HG03159 (cell line): ENCODE measurements around the gene FAM111A.

ENCODE experiments used
- ATAC-seq: cut with Tn5 transposase; IDR thresholded peaks from one replicate; pipeline ENCODE4 v1.9.1; 2021; ENCODE audit warnings: mild to moderate bottlenecking, moderate library complexity; ENCODE audit not compliant: unreplicated experiment

FAM111A gene

GRCh38 chr11:59141673-59142460 is 789 bp upstream of the FAM111A start:
- ATAC-seq, result peak; percentile 2

DNA sequence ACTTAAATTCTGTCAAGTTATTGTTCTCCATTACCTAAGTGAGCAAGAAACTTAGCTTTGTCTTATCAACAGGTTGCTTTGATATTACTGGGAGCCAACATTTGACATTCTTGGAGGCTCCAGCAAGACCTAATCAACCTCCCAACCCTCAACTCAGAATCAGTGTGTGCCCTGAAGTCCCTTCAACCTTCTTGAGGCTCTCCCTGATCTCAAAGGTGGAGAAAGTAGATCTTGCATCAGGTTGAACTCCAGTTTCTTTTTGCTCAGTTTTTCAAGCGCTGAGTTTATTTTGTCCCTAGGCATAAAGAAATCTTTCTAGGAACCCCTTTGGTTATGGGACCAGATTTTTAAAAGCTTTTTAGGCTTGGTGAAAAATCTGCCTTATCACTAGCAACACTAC is 1.4 kb downstream of the FAM111A start:
- ATAC-seq, result no peak

GRCh38 chr11:59144579-59145345 is 2.1 kb downstream of the FAM111A start:
- ATAC-seq, result peak; percentile 53

DNA sequence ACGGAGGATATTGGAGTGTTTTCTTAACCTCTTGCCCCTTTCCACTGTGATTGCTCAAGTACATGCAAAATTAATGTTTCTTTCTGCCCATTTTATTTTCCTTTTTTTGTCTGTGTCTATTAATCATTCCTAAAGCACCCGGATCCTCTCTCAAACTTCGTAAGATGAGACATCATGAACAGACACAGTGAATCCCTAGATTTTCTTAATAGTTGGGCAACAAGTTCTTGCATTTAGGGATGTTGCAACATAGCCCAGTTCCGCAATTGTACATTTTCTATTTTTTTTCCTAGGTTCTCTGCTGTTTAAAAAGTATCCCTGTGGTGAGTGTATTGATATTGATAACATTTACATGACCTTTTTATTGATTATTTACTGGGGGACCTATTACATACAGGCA is 2.9 kb downstream of the FAM111A start:
- no peak for ATAC-seq

- peak; percentile 51 for ATAC-seq
Measured at GRCh38 chr11:59151761-59152160, 9.1 kb downstream of the FAM111A start.

DNA sequence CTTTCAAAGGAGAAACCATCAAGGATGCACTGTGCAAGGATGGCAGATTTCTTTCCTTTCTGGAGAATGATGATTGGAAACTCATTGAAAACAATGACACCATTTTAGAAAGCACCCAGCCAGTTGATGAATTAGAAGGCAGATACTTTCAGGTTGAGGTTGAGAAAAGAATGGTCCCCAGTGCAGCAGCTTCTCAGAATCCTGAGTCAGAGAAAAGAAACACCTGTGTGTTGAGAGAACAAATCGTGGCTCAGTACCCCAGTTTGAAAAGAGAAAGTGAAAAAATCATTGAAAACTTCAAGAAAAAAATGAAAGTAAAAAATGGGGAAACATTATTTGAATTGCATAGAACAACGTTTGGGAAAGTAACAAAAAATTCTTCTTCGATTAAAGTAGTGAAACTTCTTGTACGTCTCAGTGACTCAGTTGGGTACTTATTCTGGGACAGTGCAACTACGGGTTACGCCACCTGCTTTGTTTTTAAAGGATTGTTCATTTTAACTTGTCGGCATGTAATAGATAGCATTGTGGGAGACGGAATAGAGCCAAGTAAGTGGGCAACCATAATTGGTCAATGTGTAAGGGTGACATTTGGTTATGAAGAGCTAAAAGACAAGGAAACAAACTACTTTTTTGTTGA is 9.8 kb downstream of the FAM111A start:
- peak; percentile 80 for ATAC-seq

DNA sequence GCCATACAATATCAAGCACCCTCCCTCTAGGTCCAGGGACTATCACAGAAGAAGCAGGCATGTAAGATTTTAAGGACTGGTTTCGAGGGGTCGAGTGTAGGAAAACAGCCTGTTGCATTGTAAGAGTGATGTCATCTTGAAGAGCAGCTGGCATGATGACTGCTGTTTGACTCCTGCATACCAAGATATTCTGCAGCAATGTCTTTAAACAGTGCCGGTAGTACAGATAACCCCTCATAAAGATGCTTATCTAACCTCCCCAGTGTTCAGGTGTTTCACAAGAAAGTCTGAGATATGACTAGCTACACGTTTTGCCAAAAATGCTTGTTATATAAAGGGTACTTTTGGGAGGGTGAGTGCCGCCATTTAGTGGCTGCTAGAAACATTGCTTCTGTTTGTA is 12.0 kb downstream of the FAM111A start:
- ATAC-seq, result no peak

- no peak for ATAC-seq
Measured at GRCh38 chr11:59157433-59157832, 14.8 kb downstream of the FAM111A start.

GRCh38 chr11:59158206-59159068 is 15.8 kb downstream of the FAM111A start:
- ATAC-seq, result peak; percentile 92

DNA sequence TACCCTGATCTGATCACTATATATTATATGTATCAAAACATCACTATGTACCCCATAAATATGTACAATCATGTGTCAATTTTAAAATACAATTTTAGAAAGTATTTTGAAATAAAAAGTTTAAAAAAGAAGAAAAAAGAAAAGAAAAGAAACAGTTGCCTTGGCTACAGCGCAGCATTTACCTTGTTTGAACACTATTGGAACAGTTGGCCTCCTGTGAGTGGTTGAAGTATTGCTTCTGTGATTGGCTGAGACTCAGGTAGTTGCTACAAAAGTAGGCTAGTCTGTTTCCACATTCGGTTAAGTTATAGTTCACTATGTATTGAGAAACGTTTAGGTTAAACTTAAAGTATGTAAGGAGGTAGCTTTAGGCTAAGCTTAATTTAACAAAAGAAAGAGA is 21.4 kb downstream of the FAM111A start:
- ATAC-seq, result no peak

DNA sequence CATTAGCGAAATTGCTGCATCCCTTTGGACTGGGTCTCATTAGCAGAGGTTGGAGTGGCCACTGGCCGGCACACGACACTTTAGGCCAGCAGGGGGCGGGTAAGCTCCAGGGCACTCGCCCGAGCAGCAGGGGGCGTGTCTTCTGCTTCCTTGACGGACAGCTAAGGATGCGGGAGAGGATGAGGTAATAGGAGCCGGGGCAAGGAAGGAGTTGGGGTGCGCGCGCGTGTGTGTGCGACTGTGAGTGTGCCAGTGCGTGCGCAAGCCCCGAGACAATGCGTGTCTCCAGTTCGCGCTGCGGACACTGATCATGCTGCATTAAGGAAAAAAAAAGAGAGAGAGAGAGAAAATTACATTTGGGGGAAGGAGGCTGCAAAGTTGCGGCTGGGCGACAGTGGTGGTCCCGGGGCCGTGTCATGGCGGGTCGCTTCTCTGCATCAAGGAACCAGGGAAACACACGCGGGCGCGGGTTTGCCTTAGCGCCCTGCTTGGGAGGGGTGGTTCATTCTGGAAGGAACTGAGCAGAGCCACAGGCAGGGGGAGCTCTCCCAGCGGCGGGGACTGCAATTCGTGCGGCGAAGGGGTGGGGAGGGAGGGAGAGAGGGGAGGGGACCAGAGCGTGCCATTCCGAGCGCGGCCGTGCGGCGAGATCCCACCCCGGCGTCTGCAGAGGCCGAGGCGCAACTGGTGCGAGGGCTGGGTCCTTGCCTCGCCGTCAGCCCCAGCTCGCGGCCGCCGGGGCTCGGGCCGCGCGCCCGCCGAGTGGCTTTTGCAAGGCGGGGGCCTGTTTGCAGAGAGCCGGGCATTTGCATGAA is 29.1 kb downstream of the FAM111A start, which contains the start of gene DTX4:
DTX4 (plus strand) TSS at position 625 of the 815 bp plus-strand sequence. CDS start 464 bp downstream, outside the sequence.
- ATAC-seq, result peak; percentile 73

DNA sequence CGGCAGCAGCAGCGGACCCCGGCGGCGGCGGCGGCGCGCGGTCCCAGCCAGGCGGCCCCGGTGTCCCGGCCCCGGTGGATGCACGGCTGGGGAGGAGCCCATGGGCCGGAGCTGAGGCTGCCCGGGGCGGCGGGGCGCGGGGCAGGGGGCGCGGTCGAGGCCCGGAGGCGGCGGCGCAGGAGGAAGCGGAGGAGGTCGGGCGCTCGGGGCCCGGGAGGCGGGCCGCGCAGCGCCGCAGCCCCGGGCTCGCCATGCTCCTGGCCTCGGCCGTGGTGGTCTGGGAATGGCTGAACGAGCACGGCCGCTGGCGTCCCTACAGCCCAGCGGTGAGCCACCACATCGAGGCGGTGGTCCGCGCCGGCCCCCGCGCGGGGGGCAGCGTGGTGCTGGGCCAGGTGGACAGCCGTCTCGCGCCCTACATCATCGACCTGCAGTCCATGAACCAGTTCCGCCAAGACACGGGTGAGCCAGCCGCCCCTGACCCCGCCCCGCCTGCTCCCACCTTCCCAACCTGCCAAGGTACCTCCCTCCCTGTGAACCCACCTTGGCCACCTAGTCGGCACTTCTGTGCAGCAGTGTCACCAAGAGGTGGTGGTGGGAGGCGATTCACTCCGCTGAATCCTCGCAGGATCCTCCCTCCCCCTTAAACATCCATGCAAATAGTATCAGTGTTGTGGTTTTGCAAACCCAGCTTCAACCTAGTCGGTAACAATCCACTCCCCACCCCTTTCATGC is 29.9 kb downstream of the FAM111A start:
- ATAC-seq, result peak; percentile 33

- ATAC-seq, result peak; percentile 1
Measured at GRCh38 chr11:59173080-59173963, 30.7 kb downstream of the FAM111A start.

DNA sequence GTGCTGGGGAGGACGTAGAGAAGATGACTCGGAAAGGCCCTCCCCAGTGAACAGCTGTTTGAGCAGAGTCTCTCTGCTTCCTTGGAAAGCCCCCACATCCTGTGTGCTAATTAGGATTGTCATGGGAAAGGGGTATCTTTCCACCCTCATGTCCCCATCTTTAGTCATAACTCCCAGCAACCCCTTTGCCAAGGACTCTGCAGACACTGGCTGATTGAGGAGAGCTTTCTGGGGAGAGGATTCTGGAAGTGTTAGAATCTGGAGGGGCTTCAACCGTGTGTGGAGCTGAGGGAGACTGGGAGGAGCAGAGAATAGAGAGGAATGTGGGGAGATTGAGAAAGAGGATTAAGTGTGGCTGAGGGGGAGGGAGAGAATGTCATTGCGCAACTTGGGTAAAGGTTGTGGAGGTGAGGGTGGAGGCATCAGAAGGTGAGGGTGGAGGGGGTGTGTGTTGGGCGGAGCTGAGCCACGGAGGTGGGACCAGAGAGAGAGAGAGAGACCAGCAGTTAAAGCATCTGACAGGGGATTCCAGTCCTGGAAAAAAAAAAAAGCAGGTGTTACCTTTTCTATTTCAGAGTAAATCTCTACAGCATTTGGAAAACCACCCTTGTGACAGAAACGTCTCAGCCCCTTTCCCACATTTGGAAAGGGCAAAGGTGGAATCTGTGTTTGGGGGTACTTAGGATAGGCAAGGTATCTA is 31.5 kb downstream of the FAM111A start:
- no peak for ATAC-seq

GRCh38 chr11:59174664-59175033 is 32.0 kb downstream of the FAM111A start:
- ATAC-seq, result no peak

DNA sequence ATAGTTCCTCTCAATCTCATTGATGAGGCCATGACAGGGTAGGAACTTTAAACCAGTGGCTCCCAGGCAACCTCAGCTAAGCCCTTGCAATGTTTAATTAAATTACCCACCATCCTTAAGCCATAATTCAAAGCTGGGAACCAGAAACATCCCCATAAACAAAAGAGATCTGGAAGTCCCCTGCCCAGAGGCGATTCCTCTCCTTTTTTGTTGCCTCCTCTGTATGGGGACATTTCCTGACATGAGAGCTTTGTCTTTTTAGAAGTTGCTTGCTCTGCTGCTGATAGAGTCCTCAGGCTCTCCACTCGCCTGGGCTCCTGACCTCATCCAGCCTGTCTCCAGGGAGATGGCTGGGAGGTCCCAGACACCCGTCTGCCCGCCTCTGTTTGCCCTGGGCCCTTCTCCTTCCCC is 32.4 kb downstream of the FAM111A start:
- no peak for ATAC-seq

GRCh38 chr11:59176330-59176729 is 33.7 kb downstream of the FAM111A start:
- no peak for ATAC-seq

DNA sequence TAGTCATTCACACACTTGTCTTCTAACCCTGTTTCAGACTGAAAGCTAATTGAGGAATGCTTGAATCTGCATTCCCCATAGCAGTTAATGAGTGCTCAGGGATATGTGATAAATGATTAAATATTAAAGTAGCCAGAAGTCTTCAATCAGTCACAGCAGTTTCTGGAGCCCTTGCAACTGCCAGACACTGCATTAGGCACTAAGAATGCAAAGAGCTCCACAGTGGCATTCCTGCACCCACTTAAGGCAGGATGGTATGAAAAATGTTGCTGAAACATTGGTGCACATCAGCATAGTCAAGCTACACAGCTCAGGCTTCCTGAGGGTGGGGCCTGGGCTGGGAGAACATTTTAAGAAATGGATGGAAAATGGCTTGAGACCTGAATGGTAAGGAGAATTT is 35.7 kb downstream of the FAM111A start:
- no peak for ATAC-seq
